Activated T-helper 1 cell treated with anti-CD3 and anti-CD28 coated beads, Interleukin-12 subunit alpha, Interleukin-12 subunit beta, Interleukin-2, Interleukin-4 antibody, amounts not matched to agents 30 ng/mL and 10 ng/mL and 1 ng/mL, durations not matched to agents 14 hours and 24 hours and 36 hours (primary cell): ENCODE measurements around the gene ELK3. TPM values are rescaled to one million over a fixed set of nuclear protein-coding genes. Genes with fewer than 3 reads are reported as not detected.

Source experiments
- DNase-seq: peaks from one replicate; pipeline ENCODE4 v3.0.0; 2021; ENCODE audit warnings: low spot score
- H3K27ac Mint-ChIP-seq: one replicate; pipeline ENCODE4 v1.8.0; 2021; ENCODE audit warnings: mild to moderate bottlenecking, mixed read lengths
- H3K27me3 Mint-ChIP-seq: one replicate; pipeline ENCODE4 v1.8.0; 2022; ENCODE audit warnings: mild to moderate bottlenecking, moderate library complexity, mixed read lengths; ENCODE audit not compliant: insufficient read depth
- H3K36me3 Mint-ChIP-seq: one replicate; pipeline ENCODE4 v1.8.0; 2021; ENCODE audit warnings: low read depth, mixed read lengths
- H3K4me1 Mint-ChIP-seq: one replicate; pipeline ENCODE4 v1.8.0; 2021; ENCODE audit warnings: low read depth, mixed read lengths
- H3K4me3 Mint-ChIP-seq: one replicate; pipeline ENCODE4 v1.8.0; 2021; ENCODE audit warnings: mild to moderate bottlenecking, moderate library complexity, mixed read lengths
- H3K9me3 Mint-ChIP-seq: one replicate; pipeline ENCODE4 v1.8.0; 2021; ENCODE audit warnings: mixed read lengths
- intact Hi-C: fragments of 100-400 bp; cut with micrococcal nuclease; formaldehyde crosslinking; loops from one replicate; pipeline ENCODE4 v1.15.1; 2024
- total RNA-seq: library from RNA; stranded (reverse); gene quantifications from 2 replicates; pipeline ENCODE4 v1.2.3, GENCODE V29; 2022

The ELK3 gene
- total RNA-seq, 1 donor from 2014 or later: 40.8 TPM

DNA sequence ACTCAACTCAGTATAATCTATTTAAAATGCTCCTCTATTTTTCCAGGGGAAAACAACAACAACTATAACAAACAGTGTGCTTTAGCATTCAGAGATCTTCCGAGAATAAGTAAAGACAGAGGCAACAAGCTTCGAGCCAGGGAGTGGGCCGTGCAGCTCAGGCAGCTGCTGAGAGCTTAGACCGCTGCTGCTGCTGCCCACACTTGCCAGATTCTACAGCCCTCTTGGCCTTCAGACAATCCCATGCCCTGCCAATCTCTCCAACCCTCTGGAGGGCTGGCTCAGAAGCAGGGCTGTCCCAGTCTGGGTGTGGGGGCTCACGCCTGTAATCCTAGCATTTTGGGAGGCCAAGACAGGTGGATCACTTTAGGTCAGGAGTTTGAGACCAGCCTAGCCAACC lies 23.4 kb upstream of the ELK3 start:
- H3K36me3 Mint-ChIP-seq: peaks cover 10% of the 10 kb centered on the region
- no peak overlapping the region for H3K4me3 Mint-ChIP-seq
- H3K4me1 Mint-ChIP-seq: peaks cover 10% of the 10 kb centered on the region
- peaks cover 21% of the 10 kb centered on the region for H3K9me3 Mint-ChIP-seq
- intact Hi-C loops: no loop called here
- DNase-seq: no peak
- no peaks in the 10 kb centered on the region for H3K27me3 Mint-ChIP-seq
- no peak overlapping the region for H3K27ac Mint-ChIP-seq

DNA sequence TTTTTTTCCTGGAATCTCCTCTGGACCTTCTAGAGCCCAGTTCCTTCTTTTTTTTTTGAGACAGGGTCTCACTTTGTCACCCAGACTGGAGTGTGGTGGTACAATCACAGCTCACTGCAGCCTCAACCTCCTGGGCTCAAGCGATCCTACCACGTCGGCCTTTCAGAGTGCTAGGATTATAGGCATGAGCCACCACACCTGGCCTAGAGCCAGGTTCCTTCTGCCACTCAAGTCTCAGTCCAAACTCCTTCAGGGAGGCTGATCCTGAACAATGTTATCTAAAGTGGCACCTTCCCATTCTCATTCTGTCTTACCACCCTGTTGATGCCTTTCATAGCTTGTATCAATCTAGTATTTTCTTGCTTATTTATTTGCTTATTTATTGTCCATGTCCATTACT lies 22.3 kb upstream of the ELK3 start:
- DNase-seq: no peak
- Mint-ChIP-seq H3K27ac (no peak overlapping the region), H3K36me3 (peaks cover 14% of the 10 kb centered on the region), H3K4me3 (no peak overlapping the region), H3K4me1 (peaks cover 17% of the 10 kb centered on the region), H3K27me3 (no peaks in the 10 kb centered on the region), H3K9me3 (peaks cover 27% of the 10 kb centered on the region)
- intact Hi-C loops: no loop called here

DNA sequence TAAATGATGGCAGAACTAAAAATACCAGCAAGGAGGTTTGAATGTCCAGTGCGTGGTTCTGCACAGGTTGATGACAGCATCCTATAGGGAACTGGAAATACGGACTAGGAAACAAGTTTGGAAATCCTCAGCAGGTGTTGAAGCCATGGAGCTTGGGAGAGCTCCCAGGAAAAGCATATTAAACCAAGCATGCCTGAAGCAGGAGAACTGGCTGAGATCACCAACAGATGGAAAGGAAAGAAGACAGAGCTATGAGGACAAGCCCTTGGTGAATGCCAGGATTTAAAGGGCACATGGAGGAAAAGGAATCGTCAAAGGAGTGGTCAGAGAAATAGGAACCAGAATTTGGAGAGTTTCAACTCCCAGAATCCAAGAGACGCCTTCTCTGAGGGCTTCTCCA lies 21.2 kb upstream of the ELK3 start:
- Mint-ChIP-seq H3K4me1 (peaks cover 27% of the 10 kb centered on the region), H3K4me3 (no peak overlapping the region), H3K9me3 (peaks cover 27% of the 10 kb centered on the region), H3K27ac (no peak overlapping the region), H3K36me3 (peaks cover 14% of the 10 kb centered on the region), H3K27me3 (no peaks in the 10 kb centered on the region)
- intact Hi-C loops: no loop called here
- DNase-seq: no peak

DNA sequence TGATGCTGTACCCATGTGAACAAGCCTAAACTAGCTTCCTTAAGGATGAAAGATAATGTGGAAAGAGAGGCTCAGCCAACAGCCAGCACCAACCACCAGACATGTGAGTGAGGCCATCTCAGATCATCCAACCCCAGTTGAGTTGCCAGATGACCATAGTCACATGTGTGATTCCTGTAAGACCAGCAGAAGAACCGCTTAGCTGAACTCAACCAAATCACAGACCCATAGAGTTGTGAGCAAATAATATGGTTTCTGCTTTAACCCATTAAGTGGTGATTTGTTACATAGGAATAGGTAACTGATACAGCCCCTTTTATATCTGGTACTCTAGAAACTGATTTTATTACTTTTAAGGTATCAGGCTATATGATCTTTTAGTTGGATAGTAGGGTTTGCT lies 17.6 kb upstream of the ELK3 start:
- no peak for DNase-seq
- H3K4me3 Mint-ChIP-seq: no peak overlapping the region
- H3K4me1 Mint-ChIP-seq: peaks cover 27% of the 10 kb centered on the region
- peak overlapping the region; percentile 87 for H3K27ac Mint-ChIP-seq
- H3K27me3 Mint-ChIP-seq: no peaks in the 10 kb centered on the region
- peaks cover 35% of the 10 kb centered on the region for H3K9me3 Mint-ChIP-seq
- peaks cover 14% of the 10 kb centered on the region for H3K36me3 Mint-ChIP-seq
- intact Hi-C loops: loop anchor here (2.0 to 5.0 kb wide), 3 partner anchors 271 to 394 kb away; partner anchors contain the start of gene CFAP54

DNA sequence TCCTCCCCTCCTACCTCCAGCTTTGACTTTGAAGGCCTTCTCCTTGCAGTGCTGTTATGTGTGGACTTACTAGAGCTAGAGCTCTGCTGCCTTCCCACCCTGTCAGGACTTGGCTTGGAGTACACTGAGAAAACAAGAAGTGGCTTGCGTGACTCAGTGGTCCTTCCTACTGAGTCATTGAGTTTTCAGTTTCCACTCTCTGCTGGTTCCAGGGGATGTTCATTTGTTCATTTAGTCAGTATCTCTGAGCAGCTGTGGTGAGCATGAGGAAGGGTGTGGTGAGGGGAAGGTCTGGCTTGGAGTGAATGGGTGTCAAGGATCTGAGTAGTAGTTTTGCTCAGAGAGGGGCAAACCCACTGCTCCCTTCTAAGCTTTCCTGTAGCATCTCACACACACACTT lies 17.2 kb upstream of the ELK3 start:
- H3K4me3 Mint-ChIP-seq: peak overlapping the region; percentile 5
- intact Hi-C loops: loop anchor here (1.0 to 5.0 kb wide), 11 partner anchors 10 to 394 kb away; partner anchors contain the start of genes CFAP54 and LTA4H
- peaks cover 38% of the 10 kb centered on the region for H3K9me3 Mint-ChIP-seq
- peak; percentile 63 for DNase-seq
- H3K36me3 Mint-ChIP-seq: peaks cover 16% of the 10 kb centered on the region
- peak overlapping the region; percentile 87 for H3K27ac Mint-ChIP-seq
- no peaks in the 10 kb centered on the region for H3K27me3 Mint-ChIP-seq
- H3K4me1 Mint-ChIP-seq: peaks cover 27% of the 10 kb centered on the region

DNA sequence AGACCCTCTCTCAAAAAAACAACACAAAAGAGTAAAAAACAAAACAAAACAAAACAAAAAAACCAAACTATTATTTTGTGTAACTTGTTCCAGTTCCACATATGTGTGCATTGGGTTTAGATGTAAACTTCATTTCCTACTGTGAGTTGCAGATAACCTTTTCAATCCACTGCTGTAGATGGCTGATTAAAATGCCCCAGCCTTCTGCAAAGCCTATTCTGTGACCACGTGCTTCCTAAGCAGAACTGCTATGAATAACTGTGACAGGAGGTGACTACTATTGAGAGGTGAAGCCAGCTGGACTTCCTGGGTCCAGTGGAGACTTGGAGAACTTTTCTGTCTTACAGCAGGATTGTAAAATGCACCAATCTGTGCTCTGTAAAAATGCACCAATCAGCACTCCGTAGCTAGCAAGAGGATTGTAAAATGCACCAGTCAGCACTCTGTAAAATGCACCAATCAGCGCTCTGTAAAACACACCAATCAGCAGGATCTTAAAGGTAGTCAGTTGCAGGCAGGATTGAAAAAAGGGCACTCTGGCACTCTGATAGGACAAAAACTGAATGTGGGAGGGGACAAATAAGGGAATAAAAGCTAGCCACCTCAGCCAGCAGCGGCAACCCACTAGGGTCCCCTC lies 10.3 kb upstream of the ELK3 start:
- H3K36me3 Mint-ChIP-seq: peaks cover 5% of the 10 kb centered on the region
- intact Hi-C loops: no loop called here
- peaks cover 19% of the 10 kb centered on the region for H3K9me3 Mint-ChIP-seq
- H3K4me1 Mint-ChIP-seq: peaks cover 28% of the 10 kb centered on the region
- DNase-seq: no peak
- no peak overlapping the region for H3K4me3 Mint-ChIP-seq
- H3K27ac Mint-ChIP-seq: no peak overlapping the region
- no peaks in the 10 kb centered on the region for H3K27me3 Mint-ChIP-seq

DNA sequence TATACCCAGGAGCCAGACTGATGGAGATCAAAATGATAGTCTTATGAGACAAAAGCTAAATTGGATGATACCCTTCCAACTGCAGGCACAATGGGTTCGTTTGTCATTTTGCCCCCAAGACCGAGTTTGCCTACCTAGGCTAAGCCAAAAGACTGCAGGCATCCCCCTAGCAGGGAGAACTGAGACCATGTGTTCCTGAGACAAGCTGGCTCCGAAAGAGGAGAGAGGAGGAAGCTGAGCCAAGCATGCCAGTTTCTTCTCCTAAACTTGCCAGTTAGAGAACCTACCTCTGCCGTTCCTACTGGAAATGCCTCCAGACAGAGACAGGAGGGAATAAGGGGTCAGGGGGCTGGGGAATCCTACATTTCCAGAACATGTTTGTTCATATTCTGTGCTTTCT lies 8.3 kb upstream of the ELK3 start:
- Mint-ChIP-seq H3K27me3 (no peaks in the 10 kb centered on the region), H3K4me1 (peaks cover 29% of the 10 kb centered on the region), H3K4me3 (no peak overlapping the region), H3K27ac (no peak overlapping the region), H3K36me3 (peaks cover 2% of the 10 kb centered on the region), H3K9me3 (peaks cover 10% of the 10 kb centered on the region)
- intact Hi-C loops: no loop called here
- DNase-seq: no peak

DNA sequence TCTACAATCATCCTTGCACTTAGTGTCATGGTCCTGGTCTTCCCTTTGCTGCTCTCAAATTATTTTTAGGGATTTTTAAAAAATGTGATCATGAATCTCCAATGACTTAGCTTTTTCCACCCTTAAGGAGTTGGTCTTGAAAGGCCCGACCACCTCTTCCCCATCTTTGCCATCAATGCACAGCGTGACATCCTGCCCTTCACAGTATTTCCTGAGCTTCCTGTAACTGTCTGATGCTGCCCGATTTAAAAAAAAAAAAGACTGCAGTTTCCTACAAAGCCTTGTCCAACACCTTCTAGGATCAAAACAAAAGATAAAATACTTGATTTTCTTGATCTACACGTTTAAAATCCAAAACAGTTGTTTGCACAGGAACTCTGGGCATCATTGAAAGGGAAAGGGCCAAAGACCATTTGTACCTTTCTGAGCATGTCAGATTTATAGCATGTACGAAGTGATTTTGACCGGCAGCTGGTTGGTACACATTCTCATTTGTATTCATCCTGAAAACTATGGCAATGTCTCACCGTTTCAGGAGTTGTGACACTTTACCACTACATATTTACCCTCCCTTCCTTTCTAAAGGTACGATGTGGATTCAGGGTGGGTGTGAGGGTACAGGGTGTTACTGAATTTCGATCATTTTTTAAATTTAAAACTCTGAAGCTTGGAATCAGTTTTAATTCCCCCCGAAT lies 7.4 kb upstream of the ELK3 start:
- Mint-ChIP-seq H3K4me1 (peaks cover 29% of the 10 kb centered on the region), H3K4me3 (peak overlapping the region; percentile 16), H3K27ac (peak overlapping the region; percentile 12)

DNA sequence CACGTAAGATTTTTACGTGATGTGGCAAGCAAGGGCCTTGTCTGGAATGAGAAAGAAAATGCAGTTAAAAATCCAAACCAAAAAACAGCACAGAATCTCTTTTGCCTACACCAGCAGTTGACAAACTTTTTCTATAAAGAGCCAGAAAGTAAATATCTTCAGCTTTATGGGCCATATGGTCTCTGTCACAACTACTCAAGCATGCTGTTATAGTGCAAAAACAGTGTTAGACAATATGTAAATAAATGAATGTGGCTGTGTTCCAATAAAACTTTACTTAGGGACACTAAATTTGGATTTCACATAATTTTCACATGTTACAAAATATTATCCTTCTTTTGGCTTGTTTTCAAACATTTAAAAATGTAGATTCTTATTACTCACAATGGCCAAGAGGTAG lies 6.2 kb upstream of the ELK3 start:
- no peaks in the 10 kb centered on the region for H3K27me3 Mint-ChIP-seq
- no peaks in the 10 kb centered on the region for H3K36me3 Mint-ChIP-seq
- intact Hi-C loops: loop anchor here (1.0 kb wide), 1 partner anchor 11 kb away; no protein-coding TSS in a partner anchor
- peaks cover 36% of the 10 kb centered on the region for H3K4me1 Mint-ChIP-seq
- no peak overlapping the region for H3K4me3 Mint-ChIP-seq
- DNase-seq: no peak
- H3K27ac Mint-ChIP-seq: no peak overlapping the region
- H3K9me3 Mint-ChIP-seq: no peaks in the 10 kb centered on the region

More for the DNA sequence above, 7.4 kb upstream of the ELK3 start:
- intact Hi-C loops: loop anchor here (1.0 kb wide), 1 partner anchor 9 kb away; no protein-coding TSS in a partner anchor
- Mint-ChIP-seq H3K36me3 (peaks cover under 1% of the 10 kb centered on the region), H3K9me3 (peaks cover 4% of the 10 kb centered on the region), H3K27me3 (no peaks in the 10 kb centered on the region)
- no peak for DNase-seq

DNA sequence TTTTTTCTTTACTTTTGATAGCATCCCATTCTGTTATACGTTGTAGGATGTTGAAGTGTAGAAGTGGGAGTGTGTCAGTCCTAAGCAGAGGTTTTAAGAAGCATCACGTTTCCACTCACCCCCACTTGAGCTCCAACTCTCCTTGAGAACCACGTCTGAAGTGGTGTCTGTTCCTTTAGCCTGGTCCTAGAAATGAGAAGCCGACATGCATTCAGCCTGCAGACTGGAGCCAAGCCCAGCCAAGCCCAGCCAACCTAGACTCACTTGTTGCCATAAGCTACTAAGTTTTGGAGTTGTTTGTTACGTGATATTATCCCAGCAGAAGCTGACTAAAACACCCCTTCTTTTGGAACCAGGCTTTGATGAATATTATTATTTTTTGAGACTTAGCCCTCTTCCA lies 4.4 kb upstream of the ELK3 start:
- intact Hi-C loops: loop anchor here (10.0 kb wide), 1 partner anchor 715 kb away; the partner anchor contains the start of gene NEDD1
- H3K27me3 Mint-ChIP-seq: no peaks in the 10 kb centered on the region
- H3K36me3 Mint-ChIP-seq: peaks cover 1% of the 10 kb centered on the region
- H3K27ac Mint-ChIP-seq: no peak overlapping the region
- H3K4me1 Mint-ChIP-seq: peaks cover 36% of the 10 kb centered on the region
- no peaks in the 10 kb centered on the region for H3K9me3 Mint-ChIP-seq
- no peak for DNase-seq
- no peak overlapping the region for H3K4me3 Mint-ChIP-seq

DNA sequence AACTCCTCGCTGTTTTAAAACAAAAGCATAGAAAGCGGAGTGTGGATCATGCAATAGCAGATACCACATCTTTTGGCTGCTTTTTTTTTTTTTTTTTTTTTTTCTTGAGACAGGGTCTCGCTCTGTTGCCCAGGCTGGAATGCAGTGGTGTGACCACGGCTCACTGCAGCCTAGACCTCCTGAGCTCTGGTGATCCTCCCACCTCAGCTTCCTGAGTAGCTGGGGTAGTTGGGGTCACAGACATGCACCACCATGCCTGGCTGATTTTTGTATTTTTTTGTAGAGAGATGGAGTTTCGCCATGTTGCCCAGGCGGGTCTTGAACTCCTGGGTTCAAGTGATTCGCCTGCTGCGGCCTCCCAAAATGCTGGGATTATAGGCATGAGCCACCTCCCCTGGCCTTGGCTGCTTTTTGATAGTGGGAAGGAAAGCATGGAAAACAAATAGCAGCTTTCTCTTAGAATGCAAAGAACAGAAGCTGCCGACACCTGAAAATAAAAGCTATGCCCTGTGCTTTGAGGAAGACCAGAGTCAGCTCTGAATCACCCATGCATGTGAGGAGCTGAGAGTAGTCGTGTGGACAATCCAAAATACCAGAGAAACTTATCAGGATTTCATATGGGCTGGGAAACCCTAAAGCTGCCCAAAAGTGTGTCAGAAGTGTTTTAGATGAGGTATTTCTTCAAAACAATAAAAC lies 3.6 kb upstream of the ELK3 start:
- H3K27ac Mint-ChIP-seq: peak overlapping the region; percentile 14
- intact Hi-C loops: loop anchor here (10.0 kb wide), 1 partner anchor 714 kb away; the partner anchor contains the start of gene NEDD1
- H3K4me1 Mint-ChIP-seq: peaks cover 36% of the 10 kb centered on the region
- H3K36me3 Mint-ChIP-seq: peaks cover 4% of the 10 kb centered on the region
- DNase-seq: no peak
- no peak overlapping the region for H3K4me3 Mint-ChIP-seq
- H3K27me3 Mint-ChIP-seq: no peaks in the 10 kb centered on the region
- no peaks in the 10 kb centered on the region for H3K9me3 Mint-ChIP-seq

DNA sequence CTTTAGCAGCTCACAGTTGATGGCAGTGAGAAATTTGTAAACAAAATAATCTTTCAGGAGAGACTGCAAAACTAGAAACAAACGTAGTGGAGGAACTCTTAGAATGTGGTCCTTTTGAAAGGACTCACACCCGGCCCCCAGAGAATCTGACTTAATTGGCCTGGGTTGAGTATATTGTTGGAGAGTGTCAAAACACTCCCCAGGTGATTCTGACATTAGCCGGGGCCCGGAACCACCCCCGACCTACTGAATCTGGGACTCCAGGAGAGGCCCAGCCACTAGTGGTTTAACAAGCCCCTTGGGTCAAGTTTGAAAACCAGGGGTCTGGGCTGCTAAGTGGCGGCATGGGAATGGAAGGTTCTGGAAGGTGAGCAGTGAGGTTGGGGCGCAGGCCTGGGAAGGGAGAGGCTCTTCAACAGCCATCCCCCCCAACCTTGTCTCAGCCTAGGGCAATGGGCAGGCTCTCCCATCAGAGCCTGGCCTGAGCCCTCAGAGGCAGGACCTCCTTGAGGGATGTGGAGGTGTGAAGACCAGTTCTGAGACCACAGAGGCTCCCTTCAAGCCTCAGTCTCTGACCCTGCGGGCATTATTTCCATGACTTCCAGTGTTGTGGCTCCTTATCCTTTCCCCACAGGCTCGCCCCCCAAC lies 1.1 kb upstream of the ELK3 start:
- Mint-ChIP-seq H3K4me3 (peak overlapping the region; percentile 84), H3K27me3 (no peaks in the 10 kb centered on the region), H3K27ac (peak overlapping the region; percentile 68), H3K4me1 (peaks cover 39% of the 10 kb centered on the region), H3K9me3 (no peaks in the 10 kb centered on the region), H3K36me3 (peaks cover 7% of the 10 kb centered on the region)
- intact Hi-C loops: loop anchor here (10.0 kb wide), 1 partner anchor 712 kb away; the partner anchor contains the start of gene NEDD1
- DNase-seq: no peak
